BJ (cell line): Measurements from ENCODE around the gene PDXK. TPM values are rescaled to one million over a fixed set of nuclear protein-coding genes. Genes with fewer than 3 reads are reported as not detected.

Experiments used
- CTCF ChIA-PET: fragments of 350-600 bp; formaldehyde crosslinking; extraction: SDS; loops from one replicate; lab custom pipeline; 2021; ENCODE audit warnings: antibody characterized with exemption, inconsistent platforms; lab: Yijun Ruan, JAX
- POLR2A ChIA-PET: fragments of 300-600 bp; sonication (Branson Sonifier 250); formaldehyde crosslinking; extraction: SDS; loops from one replicate; lab custom pipeline; 2021; ENCODE audit warnings: antibody characterized with exemption; lab: Charles Lee
- DNase-seq: peaks from one replicate; pipeline ENCODE4 v3.0.0-alpha.2; 2011; ENCODE audit warnings: low read depth
- H3K27me3 ChIP-seq: 2 replicates; pipeline ENCODE4 v1.6.0; 2011; ENCODE audit warnings: low read length; ENCODE audit not compliant: control insufficient read depth, insufficient read depth
- H3K36me3 ChIP-seq: 2 replicates; pipeline ENCODE4 v1.5.1; 2011; ENCODE audit warnings: low read length; ENCODE audit not compliant: control insufficient read depth, insufficient read depth
- H3K4me3 ChIP-seq: 2 replicates; pipeline ENCODE4 v1.5.1; 2011; ENCODE audit warnings: low read depth, mild to moderate bottlenecking, control low read depth, low read length
- polyA plus RNA-seq: library from polyadenylated mRNA; depleted of rRNA; stranded (reverse); fragments of >200 nt; gene quantifications from 2 replicates; pipeline ENCODE4 v1.2.3, GENCODE V29; 2011
- TF ChIP-seq, protein P1 (sequence below): IDR thresholded peaks from 2 replicates; pipeline ENCODE4 v1.5.1; 2011; ENCODE audit warnings: low read depth, mild to moderate bottlenecking, control low read depth, inconsistent platforms, low read length, moderate library complexity; ENCODE audit not compliant: insufficient read depth

Gene PDXK
- polyA plus RNA-seq, 1 experiment: 192 TPM

DNA sequence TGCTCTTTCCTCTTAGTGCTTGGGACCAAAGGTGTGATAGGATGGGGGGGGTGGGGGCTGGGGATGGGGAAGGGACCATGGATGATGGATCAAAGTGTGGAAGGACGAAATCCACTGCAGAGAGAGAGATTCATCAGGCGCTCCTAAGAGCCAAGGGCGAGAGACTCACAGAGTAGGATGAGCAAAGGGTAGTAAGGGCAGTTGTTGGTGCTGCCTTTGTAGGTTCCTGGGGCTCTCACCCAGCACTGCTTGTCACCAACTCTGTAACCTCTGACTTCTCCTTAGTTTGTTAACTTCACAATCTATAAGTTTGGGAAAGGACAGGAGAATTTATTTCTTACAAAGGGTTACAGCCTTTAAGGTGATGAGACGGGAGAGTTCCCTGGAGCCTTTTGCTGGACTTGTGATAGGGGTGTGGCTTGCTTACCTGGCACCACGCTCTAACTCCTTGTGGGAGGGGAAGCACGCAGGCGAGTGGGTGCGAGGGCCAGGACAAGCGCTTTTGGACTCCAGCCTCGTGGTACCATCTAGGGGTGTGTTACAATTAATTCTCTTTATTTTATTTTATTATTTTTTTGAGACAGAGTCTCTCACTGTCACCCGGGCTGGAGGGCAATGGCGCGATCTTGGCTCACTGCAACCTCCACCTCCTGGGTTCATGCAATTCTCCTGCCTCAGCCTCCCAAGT is 1.6 kb upstream of the PDXK start:
- Histone ChIP-seq H3K27me3 (no peaks in the 10 kb centered on the region), H3K4me3 (no peak overlapping the region), H3K36me3 (no peaks in the 10 kb centered on the region; the same call in 1 of the 2 replicates)
- TF ChIP-seq, protein P1, sequence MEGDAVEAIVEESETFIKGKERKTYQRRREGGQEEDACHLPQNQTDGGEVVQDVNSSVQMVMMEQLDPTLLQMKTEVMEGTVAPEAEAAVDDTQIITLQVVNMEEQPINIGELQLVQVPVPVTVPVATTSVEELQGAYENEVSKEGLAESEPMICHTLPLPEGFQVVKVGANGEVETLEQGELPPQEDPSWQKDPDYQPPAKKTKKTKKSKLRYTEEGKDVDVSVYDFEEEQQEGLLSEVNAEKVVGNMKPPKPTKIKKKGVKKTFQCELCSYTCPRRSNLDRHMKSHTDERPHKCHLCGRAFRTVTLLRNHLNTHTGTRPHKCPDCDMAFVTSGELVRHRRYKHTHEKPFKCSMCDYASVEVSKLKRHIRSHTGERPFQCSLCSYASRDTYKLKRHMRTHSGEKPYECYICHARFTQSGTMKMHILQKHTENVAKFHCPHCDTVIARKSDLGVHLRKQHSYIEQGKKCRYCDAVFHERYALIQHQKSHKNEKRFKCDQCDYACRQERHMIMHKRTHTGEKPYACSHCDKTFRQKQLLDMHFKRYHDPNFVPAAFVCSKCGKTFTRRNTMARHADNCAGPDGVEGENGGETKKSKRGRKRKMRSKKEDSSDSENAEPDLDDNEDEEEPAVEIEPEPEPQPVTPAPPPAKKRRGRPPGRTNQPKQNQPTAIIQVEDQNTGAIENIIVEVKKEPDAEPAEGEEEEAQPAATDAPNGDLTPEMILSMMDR: no peak
- CTCF ChIA-PET: interaction anchor here (0.8 to 2.4 kb wide), 3 partner anchors 11 to 14 kb away, joined by 3 to 6 read pairs (median 3); no protein-coding TSS in a partner anchor
- DNase-seq: no peak
- POLR2A ChIA-PET: no interaction called here

DNA sequence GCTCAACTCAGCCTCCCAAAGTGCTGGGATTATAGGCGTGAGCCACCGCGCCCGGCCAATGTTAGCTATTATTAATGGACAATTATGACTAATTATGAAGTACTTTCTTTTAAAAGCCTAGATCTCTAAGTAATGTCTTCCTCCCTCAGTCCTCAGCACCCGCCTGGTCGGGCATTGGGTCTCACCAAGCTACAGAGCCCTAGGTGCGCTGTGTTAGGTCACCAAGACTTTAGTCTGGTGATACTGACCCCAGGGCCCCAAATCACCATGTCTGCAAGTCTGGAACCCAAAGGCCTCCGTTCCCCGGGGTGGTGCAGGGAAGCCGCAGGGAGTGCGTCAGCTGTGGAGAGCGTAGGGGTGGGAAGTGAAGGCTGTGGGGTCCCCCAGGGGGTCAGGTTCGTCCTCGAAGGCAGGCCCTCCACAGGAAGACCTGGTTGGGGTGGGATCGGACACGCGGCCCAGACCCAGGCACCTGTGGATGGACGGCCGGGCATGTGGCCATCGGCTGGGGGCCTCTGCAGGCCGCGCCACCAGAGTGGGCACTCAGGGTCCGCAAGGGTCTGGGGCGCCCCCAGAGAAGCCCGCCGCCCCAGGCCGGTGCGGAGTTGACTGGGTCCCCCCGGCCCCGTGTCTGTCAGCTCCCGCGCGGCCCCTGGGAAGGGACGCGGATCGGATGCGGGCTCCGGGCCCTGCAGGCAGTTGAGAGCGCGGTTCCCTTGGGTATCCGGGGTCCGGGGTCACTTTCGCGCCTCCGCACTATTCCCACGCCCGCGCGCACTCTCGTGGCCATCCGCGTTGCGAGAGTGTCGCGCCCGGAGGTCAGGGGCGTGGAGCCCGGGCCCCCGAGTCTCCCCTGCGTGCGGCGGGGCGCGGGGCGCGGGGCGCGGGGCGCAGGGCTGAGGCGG is 710 bp upstream of the PDXK start:
- Histone ChIP-seq H3K36me3 (no peaks in the 10 kb centered on the region; the same call in none of the 2 replicates), H3K27me3 (no peaks in the 10 kb centered on the region), H3K4me3 (peak overlapping the region; percentile 97)
- TF ChIP-seq, protein P1: no peak
- POLR2A ChIA-PET: no interaction called here
- no peak for DNase-seq
- CTCF ChIA-PET: interaction anchor here (2.4 kb wide), 1 partner anchor 10 kb away, joined by 6 read pairs; no protein-coding TSS in a partner anchor

DNA sequence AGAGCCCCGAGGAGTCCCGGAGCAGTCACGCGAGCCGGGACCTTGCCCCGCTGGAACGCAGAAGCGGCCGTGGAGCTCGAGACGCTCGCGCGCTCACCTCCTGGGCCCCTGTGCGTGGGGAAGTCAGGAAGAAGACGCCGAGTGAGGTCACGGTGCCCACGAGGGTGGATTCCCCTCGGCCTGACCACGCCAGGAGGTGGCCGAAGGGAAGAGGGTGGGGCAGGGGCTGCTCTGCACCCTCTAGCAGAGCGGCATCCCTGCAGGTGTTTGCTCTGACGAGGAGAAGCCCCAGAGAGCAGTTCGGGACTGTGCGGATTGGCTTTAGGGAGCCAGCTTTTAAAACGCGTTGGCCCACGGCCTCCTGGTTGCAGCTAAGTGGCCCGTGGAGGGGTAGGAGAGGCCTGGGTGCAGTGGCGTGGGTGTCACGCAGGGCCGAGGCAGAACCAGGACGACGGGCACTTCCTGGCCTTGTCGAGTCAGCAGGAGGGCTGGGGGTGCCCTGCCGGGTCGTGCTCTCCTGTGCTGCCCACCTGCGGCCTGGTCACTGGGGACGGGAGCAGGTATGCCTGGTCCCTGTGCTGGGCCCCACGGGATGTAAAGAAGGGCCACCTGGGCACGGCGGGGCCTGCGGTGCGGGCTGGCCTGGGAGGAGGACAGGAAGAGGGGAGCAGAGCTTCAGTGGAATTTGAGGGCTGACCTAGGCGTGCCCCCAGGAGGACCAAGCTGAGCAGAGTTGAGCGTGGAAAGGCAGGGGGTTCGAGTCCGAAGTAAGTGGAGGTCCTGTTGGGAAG is 1.0 kb downstream of the PDXK start:
- ChIA-PET CTCF (no interaction called here), POLR2A (interaction anchor here (0.6 kb wide), 1 partner anchor 1283 kb away, joined by 3 read pairs; no protein-coding TSS in a partner anchor)
- TF ChIP-seq, protein P1: no peak
- no peaks in the 10 kb centered on the region for H3K27me3 ChIP-seq
- peak overlapping the region; percentile 97 for H3K4me3 ChIP-seq
- no peak for DNase-seq
- peaks cover 8% of the 10 kb centered on the region for H3K36me3 ChIP-seq

DNA sequence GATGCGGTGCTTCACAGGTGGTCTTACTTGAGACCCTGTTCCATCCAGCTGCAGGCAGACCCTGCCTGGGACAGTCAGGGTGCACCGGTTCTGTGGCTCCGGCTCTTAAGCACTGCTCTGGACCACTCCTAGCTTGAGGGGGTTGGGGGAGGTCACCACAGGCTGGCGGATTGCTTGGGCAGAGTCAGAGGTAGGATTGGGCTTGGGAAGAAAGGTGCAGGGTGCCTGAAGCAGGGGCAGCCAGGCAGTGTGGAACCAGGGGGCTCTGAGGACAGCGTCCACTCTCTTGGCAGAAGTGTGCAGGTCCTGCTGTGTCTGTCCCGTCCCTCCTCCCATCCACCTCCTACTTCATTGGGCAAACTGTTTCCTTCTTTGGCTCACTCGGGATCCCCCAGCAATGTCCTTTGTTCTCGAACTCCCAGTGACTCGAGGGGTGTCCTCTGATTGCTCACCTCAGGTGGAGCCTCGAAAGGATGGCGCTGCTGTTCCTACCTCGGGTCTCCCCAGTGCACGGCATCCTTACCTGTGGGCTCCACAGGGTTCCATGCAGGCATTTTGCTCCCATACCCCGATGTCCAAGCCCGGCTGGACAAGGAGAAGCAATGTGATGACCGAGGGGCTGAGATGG is 1.7 kb downstream of the PDXK start:
- Histone ChIP-seq H3K4me3 (peak overlapping the region; percentile 97), H3K27me3 (no peaks in the 10 kb centered on the region), H3K36me3 (peaks cover 8% of the 10 kb centered on the region)
- ChIA-PET POLR2A (no interaction called here), CTCF (no interaction called here)
- TF ChIP-seq, protein P1: no peak
- DNase-seq: no peak
